Fibroblast of peridontal ligament (primary cell): ENCODE measurements around the gene KLK8.

Experiments used
- DNase-seq: peaks from one replicate; pipeline ENCODE4 v3.0.0-alpha.2; 2010; ENCODE audit errors: extremely low read depth

The KLK8 gene

GRCh38 chr19:50949861-50950260 is 51.5 kb downstream of the KLK8 start:
- DNase-seq: no peak

GRCh38 chr19:50947123-50947522 is 54.3 kb downstream of the KLK8 start:
- no peak for DNase-seq
